Mesodermal cell (in vitro differentiated cells): ENCODE results near the gene MEF2C.

ENCODE experiments used
- H3K27ac ChIP-seq: 2 replicates; pipeline ENCODE4 v1.7.0; 2013; ENCODE audit warnings: mild to moderate bottlenecking, low read depth, low read length, moderate library complexity; ENCODE audit not compliant: severe bottlenecking
- H3K36me3 ChIP-seq: 2 replicates; pipeline ENCODE4 v1.7.1; 2013; ENCODE audit warnings: mild to moderate bottlenecking, low read length, moderate library complexity; ENCODE audit not compliant: control insufficient read depth, insufficient read depth
- H3K4me1 ChIP-seq: one replicate; pipeline ENCODE4 v1.7.1; 2013; ENCODE audit warnings: mild to moderate bottlenecking, low read length; ENCODE audit not compliant: insufficient read depth, control insufficient read depth, poor library complexity, severe bottlenecking
- H3K4me3 ChIP-seq: 2 replicates; pipeline ENCODE4 v1.7.0; 2013; ENCODE audit warnings: low read length, control low read depth, mild to moderate bottlenecking; ENCODE audit not compliant: insufficient read depth, poor library complexity, severe bottlenecking; ENCODE audit errors: extremely low read depth
- H3K9me3 ChIP-seq: 2 replicates; pipeline ENCODE4 v1.7.1; 2013; ENCODE audit warnings: mild to moderate bottlenecking, low read length, moderate library complexity; ENCODE audit not compliant: control insufficient read depth
- WGBS, 2 experiments: methylation state at CpG; one replicate each; pipeline ENCODE4 v1.1.5; 2013; ENCODE audit warnings: missing lambda C conversion rate in 2 of 2; ENCODE audit not compliant: insufficient coverage in 2 of 2; 5-methylcytosine and 5-hydroxymethylcytosine counted together

MEF2C gene

DNA sequence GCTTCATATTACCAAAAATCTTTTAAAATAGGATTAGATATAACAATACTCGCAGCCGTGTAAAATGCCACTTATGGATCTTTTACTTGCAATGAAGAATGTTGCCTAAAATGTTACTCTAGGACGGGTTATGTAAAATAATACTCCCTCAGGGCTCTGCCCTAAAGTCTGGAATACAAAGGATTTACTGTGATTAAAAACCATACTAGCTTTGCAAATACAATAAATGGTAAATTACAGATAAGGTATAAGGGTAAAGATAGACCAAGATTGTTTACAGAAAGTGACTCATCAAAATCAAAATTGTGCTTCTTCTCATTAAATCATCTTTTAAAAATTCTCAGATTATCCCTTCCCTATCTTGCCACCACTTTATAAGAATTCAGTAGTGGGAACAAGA is 163.6 kb downstream of the MEF2C start:
- WGBS, 2 experiments = 100% methylated on average over 2 of the region's 3 CpGs; no CpG with 5 or more reads in 1 of the 2 experiments
- Histone ChIP-seq H3K27ac (no peak overlapping the region), H3K4me3 (no peak overlapping the region), H3K4me1 (no peaks in the 10 kb centered on the region), H3K36me3 (peaks cover 48% of the 10 kb centered on the region), H3K9me3 (no peaks in the 10 kb centered on the region)

GRCh38 chr5:88718736-88719135 is 164.2 kb downstream of the MEF2C start:
- Histone ChIP-seq H3K27ac (no peak overlapping the region), H3K9me3 (no peaks in the 10 kb centered on the region), H3K4me3 (no peak overlapping the region), H3K4me1 (no peaks in the 10 kb centered on the region), H3K36me3 (peaks cover 44% of the 10 kb centered on the region)
- 85 to 90% methylated on average over 3 of the region's 4 CpGs for WGBS, 2 experiments

DNA sequence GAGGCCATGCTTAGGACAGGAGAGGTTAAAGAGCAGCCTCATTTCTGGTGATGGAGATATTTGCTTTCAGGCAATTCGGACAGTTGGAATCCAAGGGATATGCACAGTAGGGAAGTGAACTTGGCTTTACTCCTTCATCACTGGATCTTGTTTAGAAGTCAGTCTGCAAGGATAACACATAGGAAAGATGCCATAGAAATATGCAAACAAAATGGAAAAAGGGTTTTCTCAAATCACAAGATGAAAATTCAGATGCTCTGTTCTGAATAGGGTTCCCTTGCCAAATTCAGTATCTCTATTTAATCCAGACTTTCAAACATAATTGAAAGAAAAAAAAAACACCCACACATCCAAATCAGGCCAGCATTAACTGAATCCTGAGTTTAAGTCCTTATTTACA is 166.9 kb downstream of the MEF2C start:
- no peak overlapping the region for H3K27ac ChIP-seq
- H3K4me3 ChIP-seq = no peak overlapping the region
- no peaks in the 10 kb centered on the region for H3K9me3 ChIP-seq
- H3K4me1 ChIP-seq = no peaks in the 10 kb centered on the region
- H3K36me3 ChIP-seq = peaks cover 22% of the 10 kb centered on the region
- WGBS, 2 experiments = 100% methylated on average over 1 of the region's 1 CpG; no CpG with 5 or more reads in 1 of the 2 experiments

DNA sequence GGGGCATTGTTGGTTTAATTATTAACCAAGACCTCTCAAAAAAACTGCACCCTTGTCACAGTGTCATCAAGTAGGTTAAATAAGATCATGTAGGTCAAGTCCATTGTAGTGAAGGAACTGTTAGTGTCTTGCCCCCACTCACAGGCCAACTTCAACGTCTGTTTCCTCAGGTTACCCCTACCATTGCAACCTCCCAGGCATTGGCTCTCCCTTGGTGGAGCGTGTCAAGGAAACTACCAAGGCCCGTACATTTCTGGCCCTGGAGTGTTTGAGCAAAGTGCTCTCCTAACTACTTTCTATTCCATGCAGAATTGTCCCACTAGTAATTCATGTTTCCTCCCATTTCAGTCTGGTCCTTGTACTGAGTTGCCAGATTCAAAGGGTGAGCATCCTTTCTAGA is 167.5 kb downstream of the MEF2C start:
- 93 to 100% methylated on average over 2 of the region's 3 CpGs for WGBS, 2 experiments
- Histone ChIP-seq H3K4me1 (no peaks in the 10 kb centered on the region), H3K4me3 (no peak overlapping the region), H3K9me3 (no peaks in the 10 kb centered on the region), H3K27ac (no peak overlapping the region), H3K36me3 (peaks cover 18% of the 10 kb centered on the region)

DNA sequence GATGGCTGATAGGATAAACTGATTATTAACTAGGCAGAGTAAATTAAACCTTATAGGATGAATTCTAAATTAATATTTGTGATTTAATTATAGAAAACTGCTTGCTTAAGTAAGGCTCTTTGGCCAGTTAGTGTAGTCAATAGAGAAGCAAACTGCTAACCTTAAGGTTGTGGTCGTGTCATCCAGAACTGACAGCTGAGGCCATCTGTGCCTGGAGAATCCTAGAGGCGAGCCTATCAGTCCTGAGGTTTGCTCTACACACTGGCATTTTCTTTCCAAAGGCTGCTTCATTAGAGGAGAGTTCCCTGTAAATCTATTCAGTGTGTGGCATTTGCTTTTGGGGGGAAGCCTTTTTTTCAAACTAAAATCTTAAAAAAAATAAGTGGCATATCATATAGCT is 169.2 kb downstream of the MEF2C start:
- WGBS, 2 experiments = 87 to 94% methylated on average over 2 of the region's 2 CpGs
- Histone ChIP-seq H3K4me3 (no peak overlapping the region), H3K4me1 (no peaks in the 10 kb centered on the region), H3K27ac (no peak overlapping the region), H3K9me3 (no peaks in the 10 kb centered on the region), H3K36me3 (peaks cover 12% of the 10 kb centered on the region)

DNA sequence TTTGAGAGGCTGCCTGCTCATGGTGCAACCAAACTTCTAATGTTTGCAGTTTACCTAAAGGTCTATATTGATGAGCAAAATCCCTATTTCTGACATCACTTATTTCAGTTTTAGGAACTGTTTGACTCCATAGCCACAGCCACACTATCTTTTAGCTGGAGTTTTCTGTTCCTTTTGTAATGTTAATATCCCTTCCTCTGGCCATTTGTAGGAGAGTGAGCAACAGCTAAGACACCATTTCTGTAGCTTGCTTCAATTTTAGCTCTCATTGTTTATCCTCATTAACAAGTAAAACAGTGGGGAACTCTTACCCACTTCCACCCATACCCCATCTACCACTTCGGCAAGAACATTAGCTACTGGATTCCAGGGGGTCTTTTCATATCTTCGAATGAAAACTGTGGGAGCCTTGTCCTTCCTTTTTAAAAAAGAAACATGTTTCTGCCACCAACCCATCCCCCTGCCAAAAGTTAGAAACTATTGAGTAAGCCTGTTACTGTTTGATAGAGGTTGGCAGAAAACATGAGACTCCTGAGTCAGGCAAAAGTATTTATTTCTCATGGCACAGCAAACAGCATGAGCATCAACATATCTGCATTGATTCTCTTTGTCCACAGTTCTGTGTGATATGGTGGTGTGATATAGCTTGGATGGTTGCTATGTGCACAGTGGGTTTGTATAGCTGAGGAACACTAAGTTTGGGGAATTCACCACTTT is 174.1 kb downstream of the MEF2C start:
- H3K9me3 ChIP-seq = no peaks in the 10 kb centered on the region
- H3K4me1 ChIP-seq = no peaks in the 10 kb centered on the region
- no peak overlapping the region for H3K4me3 ChIP-seq
- H3K27ac ChIP-seq = no peak overlapping the region
- 40 to 83% methylated on average over 1 of the region's 2 CpGs for WGBS, 2 experiments
- H3K36me3 ChIP-seq = no peaks in the 10 kb centered on the region

DNA sequence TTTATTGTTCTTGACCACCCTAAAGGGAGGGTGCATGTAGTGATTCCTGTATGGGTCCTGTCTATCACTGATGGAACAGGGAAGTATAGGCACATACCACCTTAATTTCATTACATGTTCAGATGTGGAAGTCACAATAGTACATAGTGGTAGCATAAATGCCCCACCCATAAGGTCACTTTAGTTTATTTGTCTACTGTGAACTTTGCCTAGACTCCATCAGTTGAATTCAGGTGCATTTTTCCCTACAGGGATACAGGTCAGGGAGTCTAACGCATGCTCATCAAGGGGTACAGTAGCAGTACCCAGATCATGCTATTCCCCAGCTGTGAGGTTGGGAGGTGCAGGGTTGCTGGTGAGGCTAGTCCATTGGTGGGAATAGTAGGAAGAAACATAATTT is 175.0 kb downstream of the MEF2C start:
- 100% methylated on average over 1 of the region's 1 CpG; no CpG with 5 or more reads in 1 of the 2 experiments for WGBS, 2 experiments
- Histone ChIP-seq H3K4me3 (no peak overlapping the region), H3K9me3 (no peaks in the 10 kb centered on the region), H3K27ac (no peak overlapping the region), H3K36me3 (no peaks in the 10 kb centered on the region), H3K4me1 (no peaks in the 10 kb centered on the region)

GRCh38 chr5:88707216-88707965 is 175.6 kb downstream of the MEF2C start:
- Histone ChIP-seq H3K36me3 (no peaks in the 10 kb centered on the region), H3K4me1 (no peaks in the 10 kb centered on the region), H3K4me3 (no peak overlapping the region), H3K27ac (no peak overlapping the region), H3K9me3 (no peaks in the 10 kb centered on the region)
- WGBS, 2 experiments = 67 to 87% methylated on average over 2 to 3 of the region's 4 CpGs

DNA sequence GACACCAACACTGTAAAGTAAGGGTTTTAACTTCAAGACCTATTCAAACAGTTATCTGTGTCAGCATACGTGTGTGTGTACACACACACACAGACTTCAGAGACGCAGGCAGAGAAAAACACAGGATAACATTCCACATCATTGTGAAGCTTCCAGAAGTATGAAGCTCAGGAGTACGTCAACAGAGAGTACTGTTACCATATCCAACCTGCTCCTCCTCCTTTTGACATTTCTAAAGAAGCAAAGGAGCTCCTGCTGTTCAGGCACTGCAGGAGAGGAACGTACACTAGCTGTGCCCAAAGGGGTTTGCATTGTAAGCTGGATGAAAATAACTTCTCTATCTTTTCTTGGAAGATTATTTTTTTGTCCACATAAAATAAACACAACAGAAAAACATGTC is 180.7 kb downstream of the MEF2C start:
- no peaks in the 10 kb centered on the region for H3K4me1 ChIP-seq
- H3K9me3 ChIP-seq = no peaks in the 10 kb centered on the region
- 80 to 84% methylated on average over 1 to 2 of the region's 4 CpGs for WGBS, 2 experiments
- H3K36me3 ChIP-seq = no peaks in the 10 kb centered on the region
- no peak overlapping the region for H3K4me3 ChIP-seq
- no peak overlapping the region for H3K27ac ChIP-seq

GRCh38 chr5:88700121-88700520 is 182.9 kb downstream of the MEF2C start:
- H3K36me3 ChIP-seq = no peaks in the 10 kb centered on the region
- H3K4me3 ChIP-seq = no peak overlapping the region
- no peak overlapping the region for H3K27ac ChIP-seq
- no peaks in the 10 kb centered on the region for H3K9me3 ChIP-seq
- H3K4me1 ChIP-seq = no peaks in the 10 kb centered on the region

- no CpG with 5 or more reads among the region's 1 CpG for WGBS, 2 experiments
- Histone ChIP-seq H3K27ac (no peak overlapping the region), H3K4me1 (no peaks in the 10 kb centered on the region), H3K9me3 (no peaks in the 10 kb centered on the region), H3K4me3 (no peak overlapping the region), H3K36me3 (no peaks in the 10 kb centered on the region)
Measured at GRCh38 chr5:88698290-88698689, 184.7 kb downstream of the MEF2C start.
